HFFc6 (cell line): ENCODE results near the gene RAD1. TPM values are rescaled to one million over a fixed set of nuclear protein-coding genes. Genes with fewer than 3 reads are reported as not detected.

Experiments used
- DNase-seq: peaks from one replicate; pipeline ENCODE4 v3.0.0-alpha.2; 2018
- H3K27ac Mint-ChIP-seq: 2 replicates; pipeline ENCODE4 v1.8.0; 2020; ENCODE audit warnings: mild to moderate bottlenecking, mixed read lengths
- H3K27me3 Mint-ChIP-seq: 2 replicates; pipeline ENCODE4 v1.8.0; 2021; ENCODE audit warnings: mild to moderate bottlenecking, moderate library complexity, mixed read lengths; ENCODE audit not compliant: insufficient read depth
- H3K36me3 Mint-ChIP-seq: 2 replicates; pipeline ENCODE4 v1.8.0; 2021; ENCODE audit warnings: low read depth, mixed read lengths
- H3K4me1 Mint-ChIP-seq: 2 replicates; pipeline ENCODE4 v1.8.0; 2020; ENCODE audit warnings: low read depth, mixed read lengths
- H3K4me3 Mint-ChIP-seq: 2 replicates; pipeline ENCODE4 v1.8.0; 2020; ENCODE audit warnings: mild to moderate bottlenecking, moderate library complexity, mixed read lengths
- H3K9me3 Mint-ChIP-seq: 2 replicates; pipeline ENCODE4 v1.8.0; 2020; ENCODE audit warnings: mild to moderate bottlenecking, mixed read lengths
- CTCF ChIP-seq: fragments of 200-600 bp; sonication (generic); IDR thresholded peaks from 2 replicates; pipeline ENCODE4 v1.5.0; 2021; ENCODE audit warnings: antibody characterized with exemption, mild to moderate bottlenecking
- long read RNA-seq: library from polyadenylated mRNA; unstranded; transcript quantifications from one replicate; pipeline ENCODE4 v2.0.0, GENCODE V29; 2019
- total RNA-seq, 6 experiments: library from RNA; stranded (reverse); fragmentation: NEBNext Ultra II Directional; extraction: Animal tissue kit (Norgen Biotek cat#: 25700); gene quantifications; 2 replicates in 1 of 6; 3 replicates in 5 of 6; pipeline ENCODE4 v1.2.3, GENCODE V29; 2021

RAD1 gene
- total RNA-seq, result 10 to 100 TPM; 32.7 to 39.3 (median 35.0) TPM
- long read RNA-seq, full-length matches to known transcripts, result 52 of 64 reads
- long read RNA-seq, partial matches to known transcripts, result 4 of 64 reads
- long read RNA-seq, other reads (novel, unspliced or antisense), result 8 of 64 reads

GRCh38 chr5:34915139-34915855 lies at the start of gene RAD1, which contains the start of gene BRIX1:
Gene RAD1 (minus strand): TSS chr5:34915504. CDS start chr5:34914892, 612 bp downstream.
Gene BRIX1 (plus strand): TSS chr5:34915711. CDS start chr5:34915739, 28 bp downstream.
- Mint-ChIP-seq H3K4me3 (no peak within 1 kb of the TSS), H3K36me3 (peaks cover 45% of the 10 kb centered on the region), H3K27ac (peak within 1 kb of the TSS; percentile 72), H3K27me3 (no peaks in the 10 kb centered on the region; the same call in 1 of the 2 replicates), H3K4me1 (peaks cover 52% of the 10 kb centered on the region), H3K9me3 (no peaks in the 10 kb centered on the region)
- TF ChIP-seq CTCF, result peak; percentile 38
- DNase-seq, result peak; percentile 97

- H3K9me3 Mint-ChIP-seq, result no peaks in the 10 kb centered on the region
- H3K4me1 Mint-ChIP-seq, result peaks cover 14% of the 10 kb centered on the region
- no peak overlapping the region for H3K4me3 Mint-ChIP-seq
- H3K27me3 Mint-ChIP-seq, result no peaks in the 10 kb centered on the region; the same call in 1 of the 2 replicates
- no peak overlapping the region for H3K27ac Mint-ChIP-seq
- peak; percentile 54 for DNase-seq
- H3K36me3 Mint-ChIP-seq, result peaks cover 6% of the 10 kb centered on the region
- no peak for TF ChIP-seq CTCF
Measured at GRCh38 chr5:34959323-34959722, 44.0 kb upstream of the RAD1 start.

- no peaks in the 10 kb centered on the region; the same call in 1 of the 2 replicates for H3K27me3 Mint-ChIP-seq
- H3K27ac Mint-ChIP-seq, result no peak overlapping the region
- H3K4me3 Mint-ChIP-seq, result no peak overlapping the region
- H3K4me1 Mint-ChIP-seq, result peaks cover 14% of the 10 kb centered on the region
- H3K9me3 Mint-ChIP-seq, result no peaks in the 10 kb centered on the region
- peak; percentile 74 for TF ChIP-seq CTCF
- H3K36me3 Mint-ChIP-seq, result peaks cover 6% of the 10 kb centered on the region
- DNase-seq, result peak; percentile 40
Measured at GRCh38 chr5:34957857-34958690, 42.8 kb upstream of the RAD1 start.

GRCh38 chr5:34957321-34957720 lies 42.0 kb upstream of the RAD1 start:
- Mint-ChIP-seq H3K4me1 (peaks cover 14% of the 10 kb centered on the region), H3K27ac (no peak overlapping the region), H3K9me3 (no peaks in the 10 kb centered on the region), H3K36me3 (peaks cover 6% of the 10 kb centered on the region), H3K4me3 (no peak overlapping the region), H3K27me3 (no peaks in the 10 kb centered on the region; the same call in 1 of the 2 replicates)
- DNase-seq, result no peak
- TF ChIP-seq CTCF, result no peak

- no peaks in the 10 kb centered on the region for H3K4me1 Mint-ChIP-seq
- DNase-seq, result no peak
- H3K4me3 Mint-ChIP-seq, result no peak overlapping the region
- H3K9me3 Mint-ChIP-seq, result no peaks in the 10 kb centered on the region
- TF ChIP-seq CTCF, result no peak
- peaks cover 15% of the 10 kb centered on the region for H3K36me3 Mint-ChIP-seq
- no peaks in the 10 kb centered on the region; the same call in 1 of the 2 replicates for H3K27me3 Mint-ChIP-seq
- H3K27ac Mint-ChIP-seq, result no peak overlapping the region
Measured at GRCh38 chr5:34944460-34945047, 29.2 kb upstream of the RAD1 start.
